ENCODE results near the gene DAB2IP. TPM values are rescaled to one million over a fixed set of nuclear protein-coding genes. Genes with fewer than 3 reads are reported as not detected.

Gene DAB2IP
- total RNA-seq, 1 experiment from 2014 or later: 56.3 TPM

GRCh38 chr9:121660367-121660766 is 8.9 kb downstream of the DAB2IP start:
- intact Hi-C loops (cut with micrococcal nuclease; ENCODE audit: unreplicated experiment): no loop called here
- BruUV-seq (replicated peaks): no TSS peak
- Mint-ChIP-seq H3K9me3 (ENCODE audit: low read depth, unreplicated experiment) (no peaks in the 10 kb centered on the region), H3K36me3 (ENCODE audit: insufficient read depth, unreplicated experiment) (no peaks in the 10 kb centered on the region), H3K27me3 (ENCODE audit: unreplicated experiment) (no peaks in the 10 kb centered on the region), H3K4me1 (ENCODE audit: low read depth, unreplicated experiment) (no peaks in the 10 kb centered on the region), H3K4me3 (ENCODE audit: low read depth, unreplicated experiment) (no peak overlapping the region), H3K27ac (ENCODE audit: unreplicated experiment) (no peak overlapping the region)
- no peak for TF ChIP-seq CTCF (IDR thresholded peaks at IDR 0.05; ENCODE audit: unreplicated experiment)
- DNase-seq: no peak
- CTCF ChIA-PET: interaction anchor here (0.5 kb wide), 1 partner anchor 37 kb away, joined by 4 read pairs; no protein-coding TSS in a partner anchor

DNA sequence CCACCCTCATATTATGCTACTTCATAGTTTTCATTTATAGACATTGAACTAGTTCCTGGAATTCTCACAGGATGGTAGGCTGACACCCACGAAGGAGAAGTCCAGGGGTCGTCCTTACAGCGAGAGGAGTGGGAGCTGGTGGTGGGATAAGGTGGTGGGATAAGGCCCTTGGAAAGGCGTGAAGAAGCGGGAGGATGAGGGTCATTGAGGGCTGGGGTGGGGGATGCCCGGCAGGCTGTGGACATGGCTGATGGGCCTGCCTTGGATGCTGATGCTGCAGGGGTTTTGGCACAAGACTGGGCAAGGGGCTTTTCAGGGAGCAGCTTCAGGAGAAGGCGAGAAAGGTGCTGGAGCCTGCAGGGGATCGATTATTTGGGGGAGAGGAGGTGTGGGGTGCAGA is 9.4 kb downstream of the DAB2IP start:
- CTCF ChIA-PET: no interaction called here
- no peak for TF ChIP-seq CTCF (IDR thresholded peaks at IDR 0.05; ENCODE audit: unreplicated experiment)
- Mint-ChIP-seq H3K27me3 (ENCODE audit: unreplicated experiment) (no peaks in the 10 kb centered on the region), H3K9me3 (ENCODE audit: low read depth, unreplicated experiment) (no peaks in the 10 kb centered on the region), H3K4me1 (ENCODE audit: low read depth, unreplicated experiment) (no peaks in the 10 kb centered on the region), H3K36me3 (ENCODE audit: insufficient read depth, unreplicated experiment) (no peaks in the 10 kb centered on the region), H3K4me3 (ENCODE audit: low read depth, unreplicated experiment) (no peak overlapping the region), H3K27ac (ENCODE audit: unreplicated experiment) (no peak overlapping the region)
- BruUV-seq (replicated peaks): no TSS peak
- no peak for DNase-seq
- intact Hi-C loops (cut with micrococcal nuclease; ENCODE audit: unreplicated experiment): no loop called here

DNA sequence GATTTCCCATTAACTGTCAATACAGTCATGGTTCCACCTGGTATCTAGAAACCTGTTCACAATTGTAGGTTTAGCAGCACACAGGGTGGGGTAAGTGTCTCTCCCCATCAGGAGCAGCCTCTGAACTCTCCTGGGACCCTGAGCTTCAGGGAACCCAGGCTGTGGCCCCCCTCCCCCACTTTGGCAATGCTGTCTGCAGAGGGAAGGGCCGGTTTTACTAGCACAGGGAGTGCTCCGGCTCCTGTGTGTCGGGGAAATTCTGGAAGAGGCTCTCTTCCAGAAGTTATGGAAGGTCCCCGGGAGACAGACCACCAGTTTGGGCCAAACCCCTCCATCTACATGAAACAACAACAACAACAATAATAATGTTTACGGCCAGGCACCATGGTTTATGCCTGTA is 9.9 kb downstream of the DAB2IP start:
- intact Hi-C loops (cut with micrococcal nuclease; ENCODE audit: unreplicated experiment): no loop called here
- Mint-ChIP-seq H3K4me1 (ENCODE audit: low read depth, unreplicated experiment) (no peaks in the 10 kb centered on the region), H3K27me3 (ENCODE audit: unreplicated experiment) (no peaks in the 10 kb centered on the region), H3K9me3 (ENCODE audit: low read depth, unreplicated experiment) (no peaks in the 10 kb centered on the region), H3K27ac (ENCODE audit: unreplicated experiment) (no peak overlapping the region), H3K4me3 (ENCODE audit: low read depth, unreplicated experiment) (no peak overlapping the region), H3K36me3 (ENCODE audit: insufficient read depth, unreplicated experiment) (no peaks in the 10 kb centered on the region)
- CTCF ChIA-PET: no interaction called here
- no peak for DNase-seq
- no peak for TF ChIP-seq CTCF (IDR thresholded peaks at IDR 0.05; ENCODE audit: unreplicated experiment)
- BruUV-seq (replicated peaks): no TSS peak

GRCh38 chr9:121662359-121662758 is 10.9 kb downstream of the DAB2IP start:
- no peak overlapping the region for H3K4me3 Mint-ChIP-seq (ENCODE audit: low read depth, unreplicated experiment)
- no peaks in the 10 kb centered on the region for H3K4me1 Mint-ChIP-seq (ENCODE audit: low read depth, unreplicated experiment)
- TF ChIP-seq CTCF (IDR thresholded peaks at IDR 0.05; ENCODE audit: unreplicated experiment): no peak
- H3K9me3 Mint-ChIP-seq (ENCODE audit: low read depth, unreplicated experiment): no peaks in the 10 kb centered on the region
- no peak for DNase-seq
- no peak overlapping the region for H3K27ac Mint-ChIP-seq (ENCODE audit: unreplicated experiment)
- no peaks in the 10 kb centered on the region for H3K27me3 Mint-ChIP-seq (ENCODE audit: unreplicated experiment)
- intact Hi-C loops (cut with micrococcal nuclease; ENCODE audit: unreplicated experiment): no loop called here
- no peaks in the 10 kb centered on the region for H3K36me3 Mint-ChIP-seq (ENCODE audit: insufficient read depth, unreplicated experiment)
- BruUV-seq (replicated peaks): no TSS peak
- CTCF ChIA-PET: no interaction called here

Measured in Calu3 (cell line).